Keratinocyte (primary cell): ENCODE data around the gene F2.

Experiments used
- EZH2 ChIP-seq: IDR thresholded peaks from one replicate; pipeline ENCODE4 v1.6.1; 2012; ENCODE audit warnings: inconsistent platforms, mild to moderate bottlenecking, low read length, moderate library complexity
- TF ChIP-seq, protein P1 (sequence below), 3 experiments: IDR thresholded peaks in 1 of 3; conservative IDR thresholded peaks in 1 of 3; optimal IDR thresholded peaks in 1 of 3; 2 replicates in 2 of 3; 3 replicates in 1 of 3; pipeline versions ENCODE3 to v1.5.1; 2011; ENCODE audit warnings: low read length in 3 of 3, mild to moderate bottlenecking in 3 of 3, moderate library complexity in 2 of 3, control low read depth in 1 of 3, inconsistent platforms in 1 of 3; ENCODE audit not compliant: insufficient read depth in 2 of 3; ENCODE audit errors: extremely low read depth in 1 of 3

DNA sequence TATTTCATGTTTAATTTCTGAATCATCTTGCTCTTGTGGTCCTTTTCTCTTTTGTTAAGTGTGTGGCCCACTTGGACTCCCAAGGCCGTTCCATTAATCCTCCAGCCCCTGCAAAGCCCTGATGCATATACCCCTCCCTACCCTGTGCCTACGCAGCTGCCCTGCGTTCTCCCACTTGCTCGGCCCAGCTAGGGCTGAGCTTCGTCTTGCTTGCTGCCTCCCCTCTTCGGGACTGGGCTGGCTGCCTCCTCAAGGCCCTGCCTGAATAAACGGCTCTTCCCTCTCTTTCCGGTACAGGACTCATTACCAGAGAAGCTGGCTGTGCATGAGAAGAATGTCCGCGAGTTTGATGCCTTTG lies 47.1 kb upstream of the F2 start:
- TF ChIP-seq, protein P1, sequence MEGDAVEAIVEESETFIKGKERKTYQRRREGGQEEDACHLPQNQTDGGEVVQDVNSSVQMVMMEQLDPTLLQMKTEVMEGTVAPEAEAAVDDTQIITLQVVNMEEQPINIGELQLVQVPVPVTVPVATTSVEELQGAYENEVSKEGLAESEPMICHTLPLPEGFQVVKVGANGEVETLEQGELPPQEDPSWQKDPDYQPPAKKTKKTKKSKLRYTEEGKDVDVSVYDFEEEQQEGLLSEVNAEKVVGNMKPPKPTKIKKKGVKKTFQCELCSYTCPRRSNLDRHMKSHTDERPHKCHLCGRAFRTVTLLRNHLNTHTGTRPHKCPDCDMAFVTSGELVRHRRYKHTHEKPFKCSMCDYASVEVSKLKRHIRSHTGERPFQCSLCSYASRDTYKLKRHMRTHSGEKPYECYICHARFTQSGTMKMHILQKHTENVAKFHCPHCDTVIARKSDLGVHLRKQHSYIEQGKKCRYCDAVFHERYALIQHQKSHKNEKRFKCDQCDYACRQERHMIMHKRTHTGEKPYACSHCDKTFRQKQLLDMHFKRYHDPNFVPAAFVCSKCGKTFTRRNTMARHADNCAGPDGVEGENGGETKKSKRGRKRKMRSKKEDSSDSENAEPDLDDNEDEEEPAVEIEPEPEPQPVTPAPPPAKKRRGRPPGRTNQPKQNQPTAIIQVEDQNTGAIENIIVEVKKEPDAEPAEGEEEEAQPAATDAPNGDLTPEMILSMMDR (optimal IDR thresholded peaks at IDR 0.05 in 1 of 3, IDR thresholded peaks at IDR 0.05 in 1 of 3, conservative IDR thresholded peaks at IDR 0.05 in 1 of 3; ENCODE audit: extremely low read depth in 1 of 3, insufficient read depth in 2 of 3, low read length in 3 of 3), result no peak
- TF ChIP-seq EZH2, result no peak
